Panc1 (cell line): ENCODE data around the gene NSD1. TPM values are rescaled to one million over a fixed set of nuclear protein-coding genes. Genes with fewer than 3 reads are reported as not detected.

ENCODE experiments used
- ATAC-seq: fragments of 200-7000 bp; cut with Tn5 transposase; 2 replicates; pipeline ENCODE4 v1.9.1; 2020; ENCODE audit warnings: mild to moderate bottlenecking, moderate library complexity
- BruUV-seq: library from RNA; stranded (reverse); fragments of 400-500 nt; replicated peaks from 2 replicates; lab custom pipeline; 2021; lab: Mats Ljungman, UMichigan
- CTCF ChIA-PET: fragments of 300-600 bp; sonication (Branson Sonifier 250); formaldehyde crosslinking; loops from one replicate; lab custom pipeline; 2022; ENCODE audit warnings: antibody characterized with exemption; lab: Charles Lee
- POLR2A ChIA-PET: fragments of 300-600 bp; sonication (Branson Sonifier 250); formaldehyde crosslinking; loops from one replicate; lab custom pipeline; 2022; ENCODE audit warnings: antibody characterized with exemption; lab: Charles Lee
- DNase-seq: peaks from one replicate; pipeline ENCODE4 v3.0.0-alpha.2; 2010; ENCODE audit warnings: low read depth, low spot score
- H3K27ac ChIP-seq: 2 replicates; pipeline ENCODE4 v1.5.1; 2011; ENCODE audit warnings: mild to moderate bottlenecking, low read length, inconsistent platforms
- H3K27me3 ChIP-seq: fragments of 200-500 bp; sonication (Bioruptor generic); 2 replicates; pipeline ENCODE4 v1.6.0; 2014; ENCODE audit warnings: low read length, inconsistent platforms; ENCODE audit not compliant: control insufficient read depth, insufficient read depth
- H3K36me3 ChIP-seq: fragments of 200-500 bp; sonication (Bioruptor generic); 2 replicates; pipeline ENCODE4 v1.5.1; 2014; ENCODE audit warnings: inconsistent platforms, mild to moderate bottlenecking, low read length, moderate library complexity; ENCODE audit not compliant: control insufficient read depth, insufficient read depth
- H3K4me1 ChIP-seq: 2 replicates; pipeline ENCODE4 v1.5.1; 2011; ENCODE audit warnings: inconsistent platforms, mild to moderate bottlenecking, low read length, moderate library complexity; ENCODE audit not compliant: control insufficient read depth, insufficient read depth
- H3K4me3 ChIP-seq, 2 experiments: 2 replicates each; pipeline ENCODE4 v1.5.1; 2011 to 2012; ENCODE audit warnings: low read depth in 2 of 2, low read length in 2 of 2, mild to moderate bottlenecking in 2 of 2, inconsistent platforms in 1 of 2, moderate library complexity in 1 of 2
- H3K9me3 ChIP-seq: fragments of 200-500 bp; sonication (Bioruptor generic); 2 replicates; pipeline ENCODE4 v1.5.1; 2014; ENCODE audit warnings: low read depth, mild to moderate bottlenecking, inconsistent platforms, low read length, moderate library complexity; ENCODE audit not compliant: control insufficient read depth, insufficient read depth
- POLR2AphosphoS5 ChIP-seq: IDR thresholded peaks from 2 replicates; pipeline ENCODE4 v1.6.1; 2012; ENCODE audit warnings: mild to moderate bottlenecking, low read depth, low read length, moderate library complexity
- SIN3A ChIP-seq: IDR thresholded peaks from 2 replicates; pipeline ENCODE4 v1.6.1; 2012; ENCODE audit warnings: low read depth, mild to moderate bottlenecking, low read length, moderate library complexity, borderline replicate concordance; ENCODE audit not compliant: insufficient read depth
- TCF7L2 ChIP-seq: IDR thresholded peaks from 2 replicates; pipeline ENCODE4 v1.6.1; 2011; ENCODE audit warnings: mild to moderate bottlenecking, low read depth, low read length, inconsistent platforms
- in situ Hi-C: cut with HindIII; loops from 2 replicates; pipeline ENCODE4 v1.10.0; 2016; ENCODE audit warnings: low sequenced_read_pairs, low pct_unique_long_range_greater_than_20kb
- intact Hi-C: fragments of 100-400 bp; cut with micrococcal nuclease; formaldehyde crosslinking; loops from one replicate; pipeline ENCODE4 v1.10.0; 2022; ENCODE audit not compliant: unreplicated experiment
- total RNA-seq: library from RNA; stranded (reverse); gene quantifications from one replicate; pipeline ENCODE4 v1.2.1, GENCODE V29; 2021; ENCODE audit not compliant: unreplicated experiment
- TF ChIP-seq, protein P1 (sequence below): fragments of 450-650 bp; IDR thresholded peaks from 2 replicates; pipeline ENCODE4 v1.5.1; 2017; ENCODE audit warnings: mild to moderate bottlenecking
- TF ChIP-seq, protein P2 (sequence below), 2 experiments: IDR thresholded peaks; 2 replicates each; pipeline ENCODE4 v1.6.1; 2011 to 2012; ENCODE audit warnings: low read depth in 2 of 2, control low read depth in 1 of 2, low read length in 1 of 2, mild to moderate bottlenecking in 1 of 2, moderate library complexity in 1 of 2; ENCODE audit not compliant: insufficient read depth in 1 of 2

The NSD1 gene
- total RNA-seq, 1 experiment from 2014 or later = 58.7 TPM

DNA sequence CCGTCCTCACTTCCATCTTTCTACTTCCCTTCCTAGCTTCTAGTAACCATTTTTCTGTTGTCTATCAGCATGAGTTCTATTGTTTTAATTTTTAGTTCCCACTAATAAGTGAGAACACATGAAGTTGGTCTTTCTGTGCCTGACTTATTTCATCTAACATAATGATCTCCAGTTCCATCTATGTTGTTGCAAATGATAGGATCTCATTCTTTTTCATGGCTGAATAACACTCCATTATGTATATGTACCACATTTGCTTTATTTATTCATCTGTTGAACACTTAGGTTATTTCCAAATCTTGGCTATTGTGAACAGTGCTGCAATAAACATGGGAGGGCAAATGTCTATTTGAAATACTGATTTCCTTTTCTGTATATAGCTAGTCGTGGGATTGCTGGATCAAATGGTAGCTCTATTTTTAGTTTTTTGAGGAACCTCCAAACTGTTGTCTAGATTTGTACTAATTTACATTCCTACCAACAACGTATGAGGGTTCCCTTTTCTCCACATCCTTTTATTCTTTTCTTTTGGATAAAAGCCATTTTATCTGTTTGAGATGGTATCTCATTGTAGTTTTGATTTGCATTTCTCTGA lies 50.3 kb downstream of the NSD1 start:
- no peak overlapping the region for H3K27ac ChIP-seq
- no peak overlapping the region for H3K4me3 ChIP-seq
- H3K9me3 ChIP-seq = no peaks in the 10 kb centered on the region
- ChIA-PET POLR2A (no interaction called here), CTCF (no interaction called here)
- ATAC-seq = no peak
- H3K36me3 ChIP-seq = no peaks in the 10 kb centered on the region
- no peaks in the 10 kb centered on the region for H3K27me3 ChIP-seq
- 0 out of 2 replicates have a peak, but pooled peaks cover 1% of the 10 kb centered on the region for H3K4me1 ChIP-seq
- TF ChIP-seq SIN3A (no peak), POLR2AphosphoS5 (no peak), TCF7L2 (no peak)
- TF ChIP-seq, protein P1, sequence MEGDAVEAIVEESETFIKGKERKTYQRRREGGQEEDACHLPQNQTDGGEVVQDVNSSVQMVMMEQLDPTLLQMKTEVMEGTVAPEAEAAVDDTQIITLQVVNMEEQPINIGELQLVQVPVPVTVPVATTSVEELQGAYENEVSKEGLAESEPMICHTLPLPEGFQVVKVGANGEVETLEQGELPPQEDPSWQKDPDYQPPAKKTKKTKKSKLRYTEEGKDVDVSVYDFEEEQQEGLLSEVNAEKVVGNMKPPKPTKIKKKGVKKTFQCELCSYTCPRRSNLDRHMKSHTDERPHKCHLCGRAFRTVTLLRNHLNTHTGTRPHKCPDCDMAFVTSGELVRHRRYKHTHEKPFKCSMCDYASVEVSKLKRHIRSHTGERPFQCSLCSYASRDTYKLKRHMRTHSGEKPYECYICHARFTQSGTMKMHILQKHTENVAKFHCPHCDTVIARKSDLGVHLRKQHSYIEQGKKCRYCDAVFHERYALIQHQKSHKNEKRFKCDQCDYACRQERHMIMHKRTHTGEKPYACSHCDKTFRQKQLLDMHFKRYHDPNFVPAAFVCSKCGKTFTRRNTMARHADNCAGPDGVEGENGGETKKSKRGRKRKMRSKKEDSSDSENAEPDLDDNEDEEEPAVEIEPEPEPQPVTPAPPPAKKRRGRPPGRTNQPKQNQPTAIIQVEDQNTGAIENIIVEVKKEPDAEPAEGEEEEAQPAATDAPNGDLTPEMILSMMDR = no peak
- TF ChIP-seq, protein P2, sequence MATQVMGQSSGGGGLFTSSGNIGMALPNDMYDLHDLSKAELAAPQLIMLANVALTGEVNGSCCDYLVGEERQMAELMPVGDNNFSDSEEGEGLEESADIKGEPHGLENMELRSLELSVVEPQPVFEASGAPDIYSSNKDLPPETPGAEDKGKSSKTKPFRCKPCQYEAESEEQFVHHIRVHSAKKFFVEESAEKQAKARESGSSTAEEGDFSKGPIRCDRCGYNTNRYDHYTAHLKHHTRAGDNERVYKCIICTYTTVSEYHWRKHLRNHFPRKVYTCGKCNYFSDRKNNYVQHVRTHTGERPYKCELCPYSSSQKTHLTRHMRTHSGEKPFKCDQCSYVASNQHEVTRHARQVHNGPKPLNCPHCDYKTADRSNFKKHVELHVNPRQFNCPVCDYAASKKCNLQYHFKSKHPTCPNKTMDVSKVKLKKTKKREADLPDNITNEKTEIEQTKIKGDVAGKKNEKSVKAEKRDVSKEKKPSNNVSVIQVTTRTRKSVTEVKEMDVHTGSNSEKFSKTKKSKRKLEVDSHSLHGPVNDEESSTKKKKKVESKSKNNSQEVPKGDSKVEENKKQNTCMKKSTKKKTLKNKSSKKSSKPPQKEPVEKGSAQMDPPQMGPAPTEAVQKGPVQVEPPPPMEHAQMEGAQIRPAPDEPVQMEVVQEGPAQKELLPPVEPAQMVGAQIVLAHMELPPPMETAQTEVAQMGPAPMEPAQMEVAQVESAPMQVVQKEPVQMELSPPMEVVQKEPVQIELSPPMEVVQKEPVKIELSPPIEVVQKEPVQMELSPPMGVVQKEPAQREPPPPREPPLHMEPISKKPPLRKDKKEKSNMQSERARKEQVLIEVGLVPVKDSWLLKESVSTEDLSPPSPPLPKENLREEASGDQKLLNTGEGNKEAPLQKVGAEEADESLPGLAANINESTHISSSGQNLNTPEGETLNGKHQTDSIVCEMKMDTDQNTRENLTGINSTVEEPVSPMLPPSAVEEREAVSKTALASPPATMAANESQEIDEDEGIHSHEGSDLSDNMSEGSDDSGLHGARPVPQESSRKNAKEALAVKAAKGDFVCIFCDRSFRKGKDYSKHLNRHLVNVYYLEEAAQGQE (IDR thresholded peaks at IDR 0.05; ENCODE audit: insufficient read depth in 1 of 2, low read depth in 2 of 2, low read length in 1 of 2) = no peak
- intact Hi-C loops = no loop called here
- no TSS peak for BruUV-seq
- in situ Hi-C loops = no loop called here
- no peak for DNase-seq

DNA sequence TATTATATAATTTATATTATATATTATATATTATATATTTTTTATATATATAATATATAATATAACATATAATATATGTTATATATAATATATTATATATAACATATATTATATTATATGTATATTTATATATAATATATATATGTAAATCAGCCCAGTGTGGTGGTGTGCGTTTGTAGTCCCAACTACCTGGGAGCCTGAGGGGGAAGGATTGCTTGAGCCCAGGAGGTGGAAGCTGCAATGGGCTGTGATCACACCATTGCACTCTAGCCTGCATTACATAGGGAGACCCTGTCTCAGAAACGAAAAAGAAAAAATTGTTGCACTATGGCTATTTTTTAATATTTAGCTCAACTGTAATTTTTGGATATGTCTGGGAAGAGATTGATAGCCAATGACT lies 52.4 kb downstream of the NSD1 start:
- intact Hi-C loops = no loop called here

More for the DNA sequence above, 52.4 kb downstream of the NSD1 start:
- Histone ChIP-seq H3K36me3 (no peaks in the 10 kb centered on the region), H3K4me3 (no peak overlapping the region), H3K27ac (no peak overlapping the region), H3K4me1 (0 out of 2 replicates have a peak, but pooled peaks cover 4% of the 10 kb centered on the region), H3K27me3 (no peaks in the 10 kb centered on the region), H3K9me3 (no peaks in the 10 kb centered on the region)
- in situ Hi-C loops = no loop called here
- no TSS peak for BruUV-seq
- ChIA-PET CTCF (interaction anchor here (0.5 kb wide), 1 partner anchor 35 kb away, joined by 5 read pairs; no protein-coding TSS in a partner anchor), POLR2A (no interaction called here)
- TF ChIP-seq, protein P1 = no peak
- TF ChIP-seq, protein P2 (IDR thresholded peaks at IDR 0.05; ENCODE audit: insufficient read depth in 1 of 2, low read depth in 2 of 2, low read length in 1 of 2) = no peak
- DNase-seq (no peak), ATAC-seq (no peak)
